HG02938 (cell line): ENCODE results near the gene ZNF880.
A peak's percentile ranks its signal among the peaks of the same experiment; 100 is the strongest.
"Not testable (repeated sequence)": the region's sequence is repeated elsewhere in the genome, so short reads cannot be mapped to it uniquely, and the experiment has no call there.

Source experiments
- ATAC-seq: cut with Tn5 transposase; IDR thresholded peaks from one replicate; pipeline ENCODE4 v1.9.1; 2021; ENCODE audit warnings: mild to moderate bottlenecking, moderate library complexity; ENCODE audit not compliant: unreplicated experiment

The ZNF880 gene

GRCh38 chr19:52369559-52370340 lies at the start of gene ZNF880:
TSS of gene ZNF880 (plus strand) at chr19:52369923. CDS start at chr19:52369966, 43 bp downstream.
- peak; percentile 72 for ATAC-seq

- ATAC-seq = no peak
Observed at GRCh38 chr19:52322429-52322828, 47.3 kb upstream of the ZNF880 start.

DNA sequence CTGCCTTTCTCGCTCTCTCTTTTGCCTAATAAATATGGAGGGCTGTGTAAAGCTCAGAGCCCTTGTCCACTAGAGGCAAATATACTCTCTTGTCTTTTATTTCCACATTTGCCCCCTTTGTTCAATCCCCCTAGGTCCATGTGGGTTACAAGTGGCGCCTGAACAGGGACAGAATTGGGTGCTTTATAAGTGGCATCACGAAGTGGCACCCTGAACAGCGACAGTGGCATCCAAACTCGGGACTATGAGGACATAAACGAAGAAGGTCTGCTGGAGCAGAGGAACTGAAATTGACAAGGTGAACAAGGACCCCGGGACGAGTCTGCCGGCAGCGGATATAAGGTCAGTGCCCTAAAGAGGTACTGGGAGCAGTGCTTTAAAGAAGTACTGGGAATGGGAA lies 38.0 kb upstream of the ZNF880 start:
- no peak for ATAC-seq

- ATAC-seq = peak; percentile 13
Observed at GRCh38 chr19:52335768-52336116, 34.0 kb upstream of the ZNF880 start.

DNA sequence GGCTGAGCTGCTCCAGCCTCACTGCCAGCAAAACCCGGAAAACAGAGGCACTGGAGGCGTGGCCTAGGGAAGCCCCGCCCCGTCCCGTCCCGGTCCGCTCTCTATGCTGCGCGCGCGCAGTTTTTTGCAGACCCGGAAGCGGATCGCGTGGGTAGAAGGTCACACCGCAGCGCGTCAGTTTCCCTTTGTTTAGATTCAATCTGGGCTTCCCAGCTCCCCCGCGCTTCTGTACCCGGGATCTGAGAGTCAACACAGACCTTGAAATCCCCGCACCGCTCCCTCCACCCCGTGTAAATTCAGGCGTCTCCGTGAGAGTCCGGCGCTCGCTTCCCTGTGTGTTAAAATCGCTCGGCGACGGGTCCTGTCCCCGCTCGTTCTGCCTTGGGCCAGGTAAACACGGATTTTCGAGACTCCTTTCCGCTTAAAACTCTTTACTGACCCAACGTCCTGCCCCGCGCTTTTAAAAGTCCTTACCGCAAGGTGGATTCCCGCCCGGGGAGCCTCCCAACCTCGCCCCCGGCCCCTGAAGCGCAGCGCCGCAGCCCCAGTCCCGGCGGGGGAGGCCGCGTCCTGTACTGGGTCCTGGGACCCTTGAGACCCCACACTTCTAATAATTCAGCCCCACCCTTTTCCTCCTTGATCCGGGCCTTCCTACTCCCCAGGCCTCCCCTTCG lies 33.5 kb upstream of the ZNF880 start, which contains the start of gene ZNF610:
Gene ZNF610, plus strand, starts transcription at position 127 of the 674 bp plus-strand sequence. CDS start 12,930 bp downstream, outside the sequence.
- ATAC-seq = peak; percentile 72

- no peak for ATAC-seq
Observed at GRCh38 chr19:52336791-52337381, 32.8 kb upstream of the ZNF880 start.

- ATAC-seq = not testable (repeated sequence)
Observed at GRCh38 chr19:52339022-52339421, 30.7 kb upstream of the ZNF880 start.

- no peak for ATAC-seq
Observed at GRCh38 chr19:52343548-52343947, 26.2 kb upstream of the ZNF880 start.

- ATAC-seq = no peak
Observed at GRCh38 chr19:52345162-52345561, 24.6 kb upstream of the ZNF880 start.

- no peak for ATAC-seq
Observed at GRCh38 chr19:52351512-52351911, 18.2 kb upstream of the ZNF880 start.

DNA sequence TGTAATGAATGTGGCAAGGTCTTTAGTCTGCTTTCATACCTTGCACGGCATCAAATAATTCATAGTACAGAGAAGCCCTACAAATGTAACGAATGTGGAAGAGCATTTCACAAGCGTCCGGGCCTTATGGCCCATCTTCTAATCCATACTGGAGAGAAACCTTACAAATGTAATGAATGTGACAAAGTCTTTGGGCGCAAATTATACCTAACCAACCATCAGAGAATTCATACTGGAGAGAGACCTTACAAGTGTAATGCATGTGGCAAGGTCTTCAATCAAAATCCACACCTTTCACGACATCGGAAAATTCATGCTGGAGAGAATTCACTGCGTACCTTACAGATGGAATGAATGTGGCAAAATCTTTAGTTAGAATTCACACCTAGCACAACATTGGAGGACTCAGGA lies 3.3 kb upstream of the ZNF880 start:
- ATAC-seq = no peak

DNA sequence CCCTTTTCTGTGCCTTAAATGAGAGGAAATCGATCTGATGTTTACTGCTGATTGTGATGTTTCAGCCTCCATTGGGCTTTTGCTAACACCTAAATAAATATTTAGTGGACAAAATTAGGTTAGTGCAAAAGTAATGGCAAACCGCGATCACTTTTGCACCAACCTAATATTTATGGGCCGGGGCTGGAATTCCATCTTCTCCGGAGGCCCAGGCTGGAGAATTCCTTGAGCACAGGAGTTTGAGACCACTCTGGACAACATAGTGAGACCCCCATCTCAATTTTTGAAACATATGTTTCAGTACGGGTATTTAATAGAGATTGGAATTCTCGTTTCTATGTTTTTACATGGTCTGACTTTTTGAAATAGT lies 603 bp downstream of the ZNF880 start:
- no peak for ATAC-seq

GRCh38 chr19:52391135-52391534 lies 21.4 kb downstream of the ZNF880 start:
- no peak for ATAC-seq

- ATAC-seq = peak; percentile 68
Observed at GRCh38 chr19:52397310-52398080, 27.8 kb downstream of the ZNF880 start, which contains the start of gene ZNF528. TSS of gene ZNF528 (plus strand) at chr19:52397849. CDS start at chr19:52402014, 4,165 bp downstream.

- ATAC-seq = peak; percentile 29
Observed at GRCh38 chr19:52398081-52398441, 28.3 kb downstream of the ZNF880 start.

GRCh38 chr19:52410276-52410675 lies 40.6 kb downstream of the ZNF880 start:
- no peak for ATAC-seq

DNA sequence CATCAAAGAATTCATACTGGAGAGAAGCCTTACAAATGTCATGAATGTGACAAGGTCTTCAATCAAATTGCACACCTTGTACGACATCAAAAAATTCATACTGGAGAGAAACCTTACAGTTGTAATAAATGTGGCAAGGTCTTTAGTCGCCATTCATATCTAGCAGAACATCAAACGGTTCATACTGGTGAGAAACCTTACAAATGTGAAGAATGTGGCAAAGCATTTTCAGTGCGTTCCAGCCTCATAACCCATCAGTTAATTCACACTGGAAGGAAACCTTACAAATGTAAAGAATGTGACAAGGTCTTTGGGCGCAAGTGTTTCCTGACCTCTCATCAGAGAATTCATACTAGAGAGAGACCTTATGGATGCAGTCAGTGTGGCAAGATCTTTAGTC lies 46.0 kb downstream of the ZNF880 start:
- no peak for ATAC-seq

DNA sequence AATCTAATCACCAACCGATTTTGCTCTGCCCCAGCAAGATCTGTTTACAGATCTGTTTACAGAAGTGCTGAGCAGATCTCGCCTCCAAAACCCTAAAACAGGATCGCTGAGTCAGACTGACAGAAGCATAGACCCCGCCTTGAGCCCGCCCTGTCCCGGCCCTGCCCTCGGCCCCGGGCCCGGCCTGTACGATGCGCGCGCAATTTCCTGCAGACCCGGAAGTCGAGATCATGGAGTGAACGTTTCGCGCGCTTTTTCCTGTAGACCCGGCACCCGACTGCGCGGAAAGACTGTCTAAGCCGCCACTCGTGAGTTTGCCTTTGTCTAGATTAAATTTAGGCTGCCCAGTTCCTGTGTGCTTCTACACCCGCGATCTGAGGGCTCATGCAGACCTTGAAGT lies 59.2 kb downstream of the ZNF880 start, which contains the start of gene ZNF534:
Gene ZNF534, plus strand, starts transcription at position 212 of the 400 bp plus-strand sequence. CDS start 2,327 bp downstream, outside the sequence.
- no peak for ATAC-seq
